ENCODE data around the gene AIP. TPM values are rescaled to one million over a fixed set of nuclear protein-coding genes. Genes with fewer than 3 reads are reported as not detected.

Gene AIP
- total RNA-seq, 1 donor = 38.4 TPM

DNA sequence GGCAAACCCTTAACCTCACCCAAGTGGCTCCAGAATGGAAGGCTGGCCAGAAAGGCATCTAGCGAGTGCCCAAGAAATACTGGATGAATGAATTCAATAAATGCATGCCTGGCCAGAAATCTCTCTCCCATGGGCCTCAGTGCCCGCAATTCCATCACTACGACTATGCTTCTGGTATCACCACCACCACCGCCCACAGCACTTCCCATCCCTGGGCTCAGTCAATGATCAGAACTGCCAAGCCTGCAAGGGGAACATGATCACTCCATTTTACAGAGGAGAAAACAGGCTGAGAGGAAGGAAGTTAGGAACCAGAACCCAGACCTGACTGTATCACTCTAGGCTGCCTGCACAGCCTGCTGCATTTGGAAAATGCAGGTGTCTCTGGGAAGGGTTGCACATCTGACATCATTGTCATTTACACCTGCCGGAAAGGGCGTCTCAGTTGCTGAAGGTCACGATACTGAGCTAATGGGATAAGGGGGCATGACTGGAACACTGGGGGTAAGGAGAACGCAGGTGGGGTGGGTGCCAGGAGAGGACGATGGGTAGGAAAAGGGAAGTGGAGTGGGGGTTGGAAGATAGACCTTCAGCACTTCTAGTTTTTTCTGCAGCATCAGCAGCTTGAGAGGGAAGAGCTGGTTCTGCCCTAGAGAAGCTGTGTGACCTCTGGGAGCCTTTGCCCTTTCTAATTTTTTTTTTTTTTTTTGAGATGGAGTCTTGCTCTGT, 33.5 kb upstream of the AIP start:
- no peak for DNase-seq (ENCODE audit: low read depth)
- TF ChIP-seq, protein P1, sequence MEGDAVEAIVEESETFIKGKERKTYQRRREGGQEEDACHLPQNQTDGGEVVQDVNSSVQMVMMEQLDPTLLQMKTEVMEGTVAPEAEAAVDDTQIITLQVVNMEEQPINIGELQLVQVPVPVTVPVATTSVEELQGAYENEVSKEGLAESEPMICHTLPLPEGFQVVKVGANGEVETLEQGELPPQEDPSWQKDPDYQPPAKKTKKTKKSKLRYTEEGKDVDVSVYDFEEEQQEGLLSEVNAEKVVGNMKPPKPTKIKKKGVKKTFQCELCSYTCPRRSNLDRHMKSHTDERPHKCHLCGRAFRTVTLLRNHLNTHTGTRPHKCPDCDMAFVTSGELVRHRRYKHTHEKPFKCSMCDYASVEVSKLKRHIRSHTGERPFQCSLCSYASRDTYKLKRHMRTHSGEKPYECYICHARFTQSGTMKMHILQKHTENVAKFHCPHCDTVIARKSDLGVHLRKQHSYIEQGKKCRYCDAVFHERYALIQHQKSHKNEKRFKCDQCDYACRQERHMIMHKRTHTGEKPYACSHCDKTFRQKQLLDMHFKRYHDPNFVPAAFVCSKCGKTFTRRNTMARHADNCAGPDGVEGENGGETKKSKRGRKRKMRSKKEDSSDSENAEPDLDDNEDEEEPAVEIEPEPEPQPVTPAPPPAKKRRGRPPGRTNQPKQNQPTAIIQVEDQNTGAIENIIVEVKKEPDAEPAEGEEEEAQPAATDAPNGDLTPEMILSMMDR (IDR thresholded peaks at IDR 0.05; ENCODE audit: insufficient read depth, low read length) = no peak
- H3K4me3 ChIP-seq (ENCODE audit: low read depth, low read length) = no peak overlapping the region

DNA sequence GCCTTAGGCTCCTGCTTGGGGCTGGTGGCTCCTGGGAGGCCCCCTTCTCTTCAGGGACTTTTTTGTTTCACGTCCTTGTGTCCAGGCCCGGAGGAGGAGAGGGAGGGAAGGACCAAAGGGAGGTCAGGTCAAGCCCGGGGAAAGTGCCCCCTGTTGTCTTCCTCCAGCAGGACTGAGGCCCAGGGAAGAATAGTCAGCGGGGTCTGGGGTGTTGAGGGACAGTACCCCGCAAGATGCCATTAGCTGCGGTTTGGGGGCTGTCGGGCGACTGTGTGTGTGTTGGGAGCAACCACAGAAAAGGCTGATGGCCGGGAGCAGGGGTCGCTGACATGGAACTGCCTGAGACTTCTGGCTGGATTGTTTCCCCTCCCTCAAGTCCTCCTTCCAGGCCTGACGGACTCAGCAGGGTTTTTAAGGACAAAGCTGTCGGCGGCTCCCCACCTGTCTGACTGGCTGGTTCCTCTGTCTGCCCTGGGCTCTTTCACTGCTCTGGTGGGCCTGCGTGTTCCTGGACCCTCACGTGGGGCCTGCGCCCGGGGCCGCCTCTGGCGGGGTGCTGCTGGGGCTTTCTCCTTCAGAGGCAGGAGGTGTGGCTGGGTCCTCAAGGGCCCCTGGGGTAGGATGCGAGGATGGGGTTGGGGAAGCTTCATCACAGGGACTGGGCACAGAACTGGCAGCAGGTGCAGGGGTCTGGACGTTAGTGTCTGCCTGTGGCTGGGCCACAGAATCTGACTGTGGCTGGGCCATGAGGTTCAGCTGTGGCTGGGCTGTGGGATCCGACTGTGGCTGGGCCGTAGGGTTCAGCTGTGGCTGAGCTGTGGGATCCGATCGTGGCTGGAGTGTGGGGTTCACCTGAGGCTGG, 31.8 kb upstream of the AIP start:
- DNase-seq (ENCODE audit: low read depth) = no peak
- TF ChIP-seq, protein P1 (IDR thresholded peaks at IDR 0.05; ENCODE audit: insufficient read depth, low read length) = no peak
- H3K4me3 ChIP-seq (ENCODE audit: low read depth, low read length) = no peak overlapping the region

DNA sequence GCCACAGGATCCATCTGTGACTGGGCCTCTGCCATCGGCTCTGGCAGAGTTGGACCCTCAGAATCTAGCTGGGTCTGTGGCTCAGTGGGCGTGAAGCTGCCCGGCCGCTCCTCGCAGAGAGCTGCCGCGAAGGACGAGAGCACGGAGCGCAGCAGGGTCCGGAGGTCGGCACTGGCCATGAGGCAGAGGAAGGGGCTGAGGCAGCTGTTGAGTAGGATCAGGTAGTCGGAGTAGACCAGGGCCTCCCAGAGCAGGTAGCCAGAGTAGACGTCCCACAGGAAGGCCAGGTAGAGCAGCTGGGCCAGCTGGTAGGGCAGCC, 31.2 kb upstream of the AIP start:
- DNase-seq (ENCODE audit: low read depth) = no peak
- TF ChIP-seq, protein P1 (IDR thresholded peaks at IDR 0.05; ENCODE audit: insufficient read depth, low read length) = no peak
- H3K4me3 ChIP-seq (ENCODE audit: low read depth, low read length) = no peak overlapping the region

DNA sequence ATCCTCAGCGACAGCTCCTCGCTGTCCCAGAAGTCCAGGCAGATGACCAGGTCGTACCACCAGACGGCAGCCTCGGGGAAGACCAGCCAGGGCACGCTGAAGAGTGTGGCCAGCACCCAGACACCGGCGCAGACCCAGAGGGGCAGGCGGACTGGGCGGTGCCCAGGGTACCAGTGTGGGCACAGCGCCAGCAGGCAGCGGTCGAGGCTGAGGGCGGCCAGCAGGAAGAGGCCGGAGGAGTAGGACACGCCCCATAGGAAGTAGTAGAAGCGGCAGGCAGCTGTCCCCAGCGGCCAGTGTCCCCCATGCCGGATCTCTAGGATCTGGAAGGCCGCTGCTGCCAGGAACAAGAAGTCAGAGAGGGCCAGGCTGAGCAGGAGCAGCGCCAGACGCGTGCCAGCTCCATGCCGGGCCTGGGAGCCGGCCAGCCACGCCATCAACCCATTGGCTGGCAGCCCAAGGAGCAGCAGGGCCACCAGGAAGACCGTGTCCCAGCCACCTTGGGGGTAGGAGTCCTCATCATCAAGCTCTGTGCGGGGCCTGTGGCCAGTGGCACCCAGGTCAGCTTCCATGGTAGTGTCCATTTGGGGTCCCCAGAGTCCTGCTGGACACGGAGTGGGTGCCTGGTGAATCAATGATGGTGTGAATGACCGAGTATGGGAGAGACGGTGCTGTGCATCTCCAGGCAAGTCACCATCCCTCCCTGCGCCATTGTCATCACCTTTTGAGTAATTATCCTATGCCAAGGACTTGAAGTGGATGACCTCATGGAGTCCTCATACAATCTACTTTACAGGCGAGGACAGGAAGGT, 30.5 kb upstream of the AIP start, which contains the start of gene GPR152:
Gene GPR152 (minus strand): TSS at position 589 of the 812 bp plus-strand sequence. CDS start 5 bp downstream, at position 584.
- no peak for DNase-seq (ENCODE audit: low read depth)
- TF ChIP-seq, protein P1 (IDR thresholded peaks at IDR 0.05; ENCODE audit: insufficient read depth, low read length) = no peak
- no peak within 1 kb of the TSS for H3K4me3 ChIP-seq (ENCODE audit: low read depth, low read length)

DNA sequence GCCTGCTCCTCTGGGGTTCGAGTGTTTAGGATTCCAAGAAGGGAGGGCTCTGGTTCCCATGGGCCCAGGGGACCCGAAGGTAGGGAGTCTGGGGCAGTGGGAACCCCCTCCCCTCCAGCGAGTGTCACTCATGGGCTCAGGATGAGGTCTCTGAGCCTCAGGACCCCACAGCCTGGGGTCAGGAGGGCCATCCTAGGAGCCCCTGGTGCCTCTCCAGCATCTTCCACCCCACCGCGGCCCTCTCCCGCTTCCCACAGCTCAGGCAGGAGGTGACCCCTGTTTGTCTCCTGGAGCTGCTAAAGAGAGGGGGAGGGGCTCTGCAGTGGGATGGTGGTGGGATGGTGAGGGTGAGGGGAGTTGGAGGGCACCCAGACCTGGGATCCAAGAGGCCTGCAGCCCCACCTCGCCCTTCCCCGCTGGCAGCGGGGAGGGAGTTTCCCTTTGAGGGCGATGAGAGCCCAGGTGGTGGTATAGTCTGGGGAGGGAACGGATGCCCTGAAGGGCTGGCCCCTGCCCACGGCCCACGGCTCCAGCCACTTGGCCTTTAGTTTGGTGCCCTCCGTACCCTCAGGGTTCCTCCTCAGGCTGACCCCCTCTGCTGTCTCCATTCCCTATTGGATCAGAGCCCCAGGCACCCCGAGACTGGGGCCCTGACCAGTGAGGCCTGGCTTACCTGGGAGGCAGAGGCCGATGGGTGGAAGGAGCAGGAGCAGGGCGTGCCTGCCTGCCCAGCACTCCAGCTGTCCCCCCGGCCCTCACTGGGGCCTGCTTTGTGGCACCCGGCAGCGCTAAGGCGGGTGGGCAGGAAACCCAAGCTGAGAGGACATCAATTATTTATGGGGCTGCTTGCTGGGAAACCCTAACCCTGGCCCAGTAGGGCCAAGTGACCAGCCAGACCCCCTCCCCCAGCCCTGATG, 28.8 kb upstream of the AIP start:
- H3K4me3 ChIP-seq (ENCODE audit: low read depth, low read length) = no peak overlapping the region
- TF ChIP-seq, protein P1 (IDR thresholded peaks at IDR 0.05; ENCODE audit: insufficient read depth, low read length) = no peak
- no peak for DNase-seq (ENCODE audit: low read depth)

DNA sequence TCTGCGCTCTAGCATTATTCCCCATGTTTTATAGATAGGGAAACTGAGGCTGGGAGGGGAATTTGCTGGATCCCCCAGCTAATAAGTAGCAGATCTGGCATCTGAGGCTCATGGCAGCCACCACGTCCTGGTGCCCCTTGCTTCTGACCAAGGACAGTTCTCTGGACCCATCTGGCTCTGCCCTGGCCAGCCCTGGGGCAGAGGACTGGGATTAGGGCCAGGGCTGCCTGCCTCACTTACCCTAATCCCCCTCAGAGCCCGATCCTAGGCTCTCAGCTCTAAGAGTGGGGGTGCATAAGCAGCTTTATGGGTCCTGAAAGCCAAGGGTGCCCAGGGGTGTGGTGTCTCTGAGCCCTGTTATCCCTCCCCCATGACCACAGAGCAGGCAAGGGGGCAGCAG, 27.8 kb upstream of the AIP start, which contains the start of gene CABP4:
Gene CABP4 (plus strand): TSS at position 301 of the 400 bp plus-strand sequence. CDS start 70 bp downstream, at position 371.
- DNase-seq (ENCODE audit: low read depth) = no peak
- TF ChIP-seq, protein P1 (IDR thresholded peaks at IDR 0.05; ENCODE audit: insufficient read depth, low read length) = no peak
- H3K4me3 ChIP-seq (ENCODE audit: low read depth, low read length) = no peak within 1 kb of the TSS

Data from fibroblast of the aortic adventitia (primary cell).